Kidney (tissue), 14 donors: ENCODE results near the gene SERPINE2. TPM values are rescaled to one million over a fixed set of nuclear protein-coding genes. Genes with fewer than 3 reads are reported as not detected.

Source experiments
- DNase-seq, 5 donors: peaks; one replicate each; pipeline ENCODE4 v3.0.0-alpha.2; 2013 to 2020
- FAIRE-seq: peaks from 2 replicates; lab custom pipeline; 2012; peaks lifted over from hg19 to GRCh38; lab: Jason Lieb, UNC
- H3K27ac ChIP-seq, 2 donors: one replicate each; pipeline ENCODE4 v1.7.0; 2013; ENCODE audit warnings: low read depth in 2 of 2, low read length in 2 of 2, inconsistent platforms in 1 of 2
- H3K27me3 ChIP-seq: one replicate; pipeline ENCODE4 v1.7.1; 2013; ENCODE audit warnings: low read length, inconsistent platforms; ENCODE audit not compliant: control insufficient read depth, insufficient read depth
- H3K36me3 ChIP-seq, 3 donors: one replicate each; pipeline versions ENCODE4 v1.7.0 to v1.7.1; 2013; ENCODE audit warnings: low read length in 3 of 3, control low read depth in 1 of 3, inconsistent platforms in 1 of 3; ENCODE audit not compliant: insufficient read depth in 3 of 3, control insufficient read depth in 2 of 3
- H3K4me1 ChIP-seq, 3 donors: one replicate each; pipeline versions ENCODE4 v1.7.0 to v1.7.1; 2013; ENCODE audit warnings: low read length in 3 of 3, inconsistent platforms in 1 of 3, low read depth in 1 of 3; ENCODE audit not compliant: control insufficient read depth in 2 of 3, insufficient read depth in 2 of 3
- H3K4me3 ChIP-seq, 3 donors: one replicate each; pipeline versions ENCODE4 v1.7.0 to v1.8.1; 2013; ENCODE audit warnings: low read length in 3 of 3, control low read depth in 1 of 3, inconsistent platforms in 1 of 3
- H3K9ac ChIP-seq, 3 donors: one replicate each; pipeline versions ENCODE4 v1.7.0 to v1.7.1; 2013; ENCODE audit warnings: low read length in 3 of 3, control low read depth in 1 of 3, inconsistent platforms in 1 of 3
- H3K9me3 ChIP-seq, 3 donors: one replicate each; pipeline versions ENCODE4 v1.7.0 to v1.7.1; 2013; ENCODE audit warnings: low read length in 3 of 3, control low read depth in 1 of 3, inconsistent platforms in 1 of 3; ENCODE audit not compliant: control insufficient read depth in 2 of 3, insufficient read depth in 1 of 3
- CTCF ChIP-seq: IDR thresholded peaks from 3 replicates; pipeline ENCODE4 v1.5.1; 2012; ENCODE audit warnings: mild to moderate bottlenecking, moderate library complexity, borderline replicate concordance; ENCODE audit not compliant: insufficient read depth; ENCODE audit errors: extremely low read depth
- intact Hi-C: fragments of 100-400 bp; cut with DNase I; formaldehyde crosslinking; loops from one replicate; pipeline ENCODE4 v1.11.1; 2022
- polyA plus RNA-seq: library from polyadenylated mRNA; stranded (reverse); fragments of 350-450 nt; fragmentation: Illumina TruSeq; extraction: RNeasy Lipid Tissue Mini Kit (QIAGEN cat#74804); gene quantifications from one replicate; pipeline ENCODE4 v1.2.3, GENCODE V29; 2014; ENCODE audit warnings: low read depth, low replicate concordance; ENCODE audit not compliant: insufficient read depth
- total RNA-seq: library from RNA; stranded (reverse); fragmentation: NEBNext Ultra II Directional; extraction: Animal tissue kit (Norgen Biotek cat#: 25700); gene quantifications from one replicate; pipeline ENCODE4 v1.2.1, GENCODE V29; 2021
- donor health status: control.
- donor health status: control.
- donor health status: control.
- donor health status: control.
- donor health status: control.
- donor health status: DM: yes; HTN: yes; CAD: no.
- donor health status: Normal renal cell carcinoma (clear cell type).

The SERPINE2 gene
- total and polyA plus RNA-seq, 2 donors from 2014 or later = 27.3 to 29.2 TPM

- Histone ChIP-seq H3K4me1 (peaks cover 0 to 2% (median 0%) of the 10 kb centered on the region in 3 donors), H3K27me3 (no peaks in the 10 kb centered on the region), H3K27ac (no peak overlapping the region), H3K36me3 (peaks cover 0 to 19% (median 0%) of the 10 kb centered on the region in 3 donors), H3K9me3 (no peaks in the 10 kb centered on the region), H3K9ac (no peak overlapping the region), H3K4me3 (no peak overlapping the region)
- DNase-seq (no peak), FAIRE-seq (no peak)
- TF ChIP-seq CTCF = no peak
- intact Hi-C loops = no loop called here
Observed at GRCh38 chr2:223969315-223969714, 69.8 kb downstream of the SERPINE2 start.

- TF ChIP-seq CTCF = no peak
- Histone ChIP-seq H3K4me3 (no peak overlapping the region), H3K9me3 (no peaks in the 10 kb centered on the region), H3K9ac (no peak overlapping the region), H3K27ac (no peak overlapping the region), H3K27me3 (no peaks in the 10 kb centered on the region), H3K4me1 (peaks cover 0 to 2% (median 0%) of the 10 kb centered on the region in 3 donors), H3K36me3 (peaks cover 0 to 19% (median 5%) of the 10 kb centered on the region in 3 donors)
- no peak for FAIRE-seq
- intact Hi-C loops = no loop called here
- no peak for DNase-seq
Observed at GRCh38 chr2:223967981-223968380, 71.1 kb downstream of the SERPINE2 start.

DNA sequence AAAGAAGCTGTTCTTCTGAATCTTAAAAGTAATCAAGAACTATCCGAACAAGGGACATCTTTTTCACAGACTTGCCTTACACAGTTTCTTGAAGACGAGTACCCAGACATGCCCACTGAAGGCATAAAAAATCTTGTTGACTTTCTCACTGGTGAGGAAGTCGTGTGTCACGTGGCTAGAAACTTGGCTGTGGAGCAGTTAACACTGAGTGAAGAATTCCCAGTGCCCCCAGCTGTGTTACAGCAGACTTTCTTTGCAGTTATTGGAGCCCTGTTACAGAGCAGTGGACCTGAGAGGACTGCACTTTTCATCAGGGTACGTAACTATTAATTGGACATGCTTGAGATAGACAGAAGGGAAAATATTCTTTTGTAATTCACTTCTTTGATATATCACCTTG lies 79.4 kb downstream of the SERPINE2 start:
- peaks cover 0 to 24% (median 13%) of the 10 kb centered on the region in 3 donors for H3K4me1 ChIP-seq
- no peaks in the 10 kb centered on the region for H3K27me3 ChIP-seq
- intact Hi-C loops = no loop called here
- H3K36me3 ChIP-seq = peaks cover 0 to 6% (median 0%) of the 10 kb centered on the region in 3 donors
- no peak overlapping the region for H3K9ac ChIP-seq
- H3K9me3 ChIP-seq = no peaks in the 10 kb centered on the region
- peak in 1 of 5 donors; percentile 17 for DNase-seq
- H3K27ac ChIP-seq = no peak overlapping the region
- no peak for FAIRE-seq
- no peak for TF ChIP-seq CTCF
- H3K4me3 ChIP-seq = peak overlapping the region in 1 of 3 donors; percentile 30
